ENCODE results near the gene PTPRR. TPM values are rescaled to one million over a fixed set of nuclear protein-coding genes. Genes with fewer than 3 reads are reported as not detected.

PTPRR gene
- not detected for total RNA-seq

GRCh38 chr12:70920251-70920851 is at the start of gene PTPRR:
Gene PTPRR, minus strand, starts transcription at chr12:70920738. Its CDS starts 348 bp downstream, at chr12:70920390.
- no peaks in the 10 kb centered on the region for H3K9me3 ChIP-seq (ENCODE audit: low read depth, low read length)
- no peaks in the 10 kb centered on the region for H3K4me1 ChIP-seq (ENCODE audit: insufficient read depth, low read length)
- peaks cover 18% of the 10 kb centered on the region for H3K27me3 ChIP-seq (ENCODE audit: insufficient read depth, low read length)
- H3K4me3 ChIP-seq (ENCODE audit: low read length) = no peak within 1 kb of the TSS

GRCh38 chr12:70966996-70967790 is 46.7 kb upstream of the PTPRR start:
- H3K9me3 ChIP-seq (ENCODE audit: low read depth, low read length) = no peaks in the 10 kb centered on the region
- H3K4me3 ChIP-seq (ENCODE audit: low read length) = no peak overlapping the region
- H3K27me3 ChIP-seq (ENCODE audit: insufficient read depth, low read length) = no peaks in the 10 kb centered on the region
- no peaks in the 10 kb centered on the region for H3K4me1 ChIP-seq (ENCODE audit: insufficient read depth, low read length)

GRCh38 chr12:70966046-70966445 is 45.5 kb upstream of the PTPRR start:
- H3K27me3 ChIP-seq (ENCODE audit: insufficient read depth, low read length) = no peaks in the 10 kb centered on the region
- H3K9me3 ChIP-seq (ENCODE audit: low read depth, low read length) = no peaks in the 10 kb centered on the region
- H3K4me1 ChIP-seq (ENCODE audit: insufficient read depth, low read length) = no peaks in the 10 kb centered on the region
- no peak overlapping the region for H3K4me3 ChIP-seq (ENCODE audit: low read length)

- Histone ChIP-seq H3K9me3 (ENCODE audit: low read depth, low read length) (no peaks in the 10 kb centered on the region), H3K4me3 (ENCODE audit: low read length) (no peak overlapping the region), H3K27me3 (ENCODE audit: insufficient read depth, low read length) (no peaks in the 10 kb centered on the region), H3K4me1 (ENCODE audit: insufficient read depth, low read length) (no peaks in the 10 kb centered on the region)
Measured at GRCh38 chr12:70964867-70965510, 44.5 kb upstream of the PTPRR start.

GRCh38 chr12:70963081-70963660 is 42.6 kb upstream of the PTPRR start:
- H3K27me3 ChIP-seq (ENCODE audit: insufficient read depth, low read length) = no peaks in the 10 kb centered on the region

GRCh38 chr12:70962226-70962794 is 41.8 kb upstream of the PTPRR start:
- Histone ChIP-seq H3K27me3 (ENCODE audit: insufficient read depth, low read length) (no peaks in the 10 kb centered on the region), H3K9me3 (ENCODE audit: low read depth, low read length) (no peaks in the 10 kb centered on the region), H3K4me3 (ENCODE audit: low read length) (no peak overlapping the region), H3K4me1 (ENCODE audit: insufficient read depth, low read length) (no peaks in the 10 kb centered on the region)

More at GRCh38 chr12:70963081-70963660, 42.6 kb upstream of the PTPRR start:
- Histone ChIP-seq H3K4me3 (ENCODE audit: low read length) (no peak overlapping the region), H3K4me1 (ENCODE audit: insufficient read depth, low read length) (no peaks in the 10 kb centered on the region), H3K9me3 (ENCODE audit: low read depth, low read length) (no peaks in the 10 kb centered on the region)

GRCh38 chr12:70960484-70960883 is 39.9 kb upstream of the PTPRR start:
- no peak overlapping the region for H3K4me3 ChIP-seq (ENCODE audit: low read length)
- no peaks in the 10 kb centered on the region for H3K27me3 ChIP-seq (ENCODE audit: insufficient read depth, low read length)
- H3K9me3 ChIP-seq (ENCODE audit: low read depth, low read length) = no peaks in the 10 kb centered on the region
- no peaks in the 10 kb centered on the region for H3K4me1 ChIP-seq (ENCODE audit: insufficient read depth, low read length)

GRCh38 chr12:70955415-70955814 is 34.9 kb upstream of the PTPRR start:
- H3K4me1 ChIP-seq (ENCODE audit: insufficient read depth, low read length) = no peaks in the 10 kb centered on the region
- no peaks in the 10 kb centered on the region for H3K9me3 ChIP-seq (ENCODE audit: low read depth, low read length)
- H3K4me3 ChIP-seq (ENCODE audit: low read length) = no peak overlapping the region
- H3K27me3 ChIP-seq (ENCODE audit: insufficient read depth, low read length) = no peaks in the 10 kb centered on the region

GRCh38 chr12:70950451-70950850 is 29.9 kb upstream of the PTPRR start:
- no peaks in the 10 kb centered on the region for H3K27me3 ChIP-seq (ENCODE audit: insufficient read depth, low read length)
- H3K4me3 ChIP-seq (ENCODE audit: low read length) = no peak overlapping the region
- no peaks in the 10 kb centered on the region for H3K9me3 ChIP-seq (ENCODE audit: low read depth, low read length)

GRCh38 chr12:70948976-70949336 is 28.4 kb upstream of the PTPRR start:
- Histone ChIP-seq H3K4me1 (ENCODE audit: insufficient read depth, low read length) (no peaks in the 10 kb centered on the region), H3K27me3 (ENCODE audit: insufficient read depth, low read length) (no peaks in the 10 kb centered on the region), H3K9me3 (ENCODE audit: low read depth, low read length) (no peaks in the 10 kb centered on the region), H3K4me3 (ENCODE audit: low read length) (no peak overlapping the region)

More at GRCh38 chr12:70950451-70950850, 29.9 kb upstream of the PTPRR start:
- H3K4me1 ChIP-seq (ENCODE audit: insufficient read depth, low read length) = no peaks in the 10 kb centered on the region

- H3K4me1 ChIP-seq (ENCODE audit: insufficient read depth, low read length) = no peaks in the 10 kb centered on the region
- no peak overlapping the region for H3K4me3 ChIP-seq (ENCODE audit: low read length)
- no peaks in the 10 kb centered on the region for H3K9me3 ChIP-seq (ENCODE audit: low read depth, low read length)
- no peaks in the 10 kb centered on the region for H3K27me3 ChIP-seq (ENCODE audit: insufficient read depth, low read length)
Measured at GRCh38 chr12:70948236-70948975, 27.9 kb upstream of the PTPRR start.

GRCh38 chr12:70936203-70936813 is 15.8 kb upstream of the PTPRR start:
- no peak overlapping the region for H3K4me3 ChIP-seq (ENCODE audit: low read length)
- no peaks in the 10 kb centered on the region for H3K27me3 ChIP-seq (ENCODE audit: insufficient read depth, low read length)

GRCh38 chr12:70933133-70933532 is 12.6 kb upstream of the PTPRR start:
- no peaks in the 10 kb centered on the region for H3K9me3 ChIP-seq (ENCODE audit: low read depth, low read length)
- no peak overlapping the region for H3K4me3 ChIP-seq (ENCODE audit: low read length)
- no peaks in the 10 kb centered on the region for H3K27me3 ChIP-seq (ENCODE audit: insufficient read depth, low read length)

More at GRCh38 chr12:70936203-70936813, 15.8 kb upstream of the PTPRR start:
- Histone ChIP-seq H3K4me1 (ENCODE audit: insufficient read depth, low read length) (no peaks in the 10 kb centered on the region), H3K9me3 (ENCODE audit: low read depth, low read length) (no peaks in the 10 kb centered on the region)

GRCh38 chr12:70929029-70929428 is 8.5 kb upstream of the PTPRR start:
- Histone ChIP-seq H3K4me1 (ENCODE audit: insufficient read depth, low read length) (no peaks in the 10 kb centered on the region), H3K9me3 (ENCODE audit: low read depth, low read length) (no peaks in the 10 kb centered on the region), H3K4me3 (ENCODE audit: low read length) (no peak overlapping the region), H3K27me3 (ENCODE audit: insufficient read depth, low read length) (no peaks in the 10 kb centered on the region)

More at GRCh38 chr12:70933133-70933532, 12.6 kb upstream of the PTPRR start:
- no peaks in the 10 kb centered on the region for H3K4me1 ChIP-seq (ENCODE audit: insufficient read depth, low read length)

Measured in mononuclear cell (primary cell).